Keratinocyte (primary cell): ENCODE data around the gene CEP152. TPM values are rescaled to one million over a fixed set of nuclear protein-coding genes. Genes with fewer than 3 reads are reported as not detected.

ENCODE experiments used
- DNase-seq: peaks from one replicate; pipeline ENCODE4 v3.0.0-alpha.2; 2011; ENCODE audit warnings: low read depth, missing footprints, low spot score
- FAIRE-seq: peaks from 2 replicates; lab custom pipeline; 2011; peaks lifted over from hg19 to GRCh38; lab: Jason Lieb, UNC
- H2AFZ ChIP-seq: 2 replicates; pipeline ENCODE4 v1.6.0; 2012; ENCODE audit warnings: low read length, control low read depth, inconsistent platforms; ENCODE audit not compliant: control insufficient read depth
- H3K27ac ChIP-seq: 2 replicates; pipeline ENCODE4 v1.5.1; 2011; ENCODE audit warnings: low read length; ENCODE audit not compliant: control insufficient read depth, insufficient read depth
- H3K27me3 ChIP-seq: 3 replicates; pipeline ENCODE4 v1.6.0; 2011; ENCODE audit warnings: low read length; ENCODE audit not compliant: control insufficient read depth, insufficient read depth; ENCODE audit errors: extremely low read depth
- H3K36me3 ChIP-seq, 2 experiments: 2 replicates in 1 of 2; 3 replicates in 1 of 2; pipeline ENCODE4 v1.5.1; 2011; ENCODE audit warnings: low read length in 2 of 2, mild to moderate bottlenecking in 1 of 2; ENCODE audit not compliant: control insufficient read depth in 2 of 2, insufficient read depth in 2 of 2; ENCODE audit errors: extremely low read depth in 1 of 2
- H3K4me1 ChIP-seq: 3 replicates; pipeline ENCODE4 v1.5.1; 2011; ENCODE audit warnings: low read length; ENCODE audit not compliant: control insufficient read depth, insufficient read depth; ENCODE audit errors: extremely low read depth
- H3K4me2 ChIP-seq: 3 replicates; pipeline ENCODE4 v1.6.0; 2011; ENCODE audit warnings: low read depth, low read length; ENCODE audit not compliant: control insufficient read depth, insufficient read depth; ENCODE audit errors: extremely low read depth
- H3K4me3 ChIP-seq, 3 experiments: fragments of 200-600 bp in 1 of 3; sonication (generic) in 1 of 3; 2 replicates in 2 of 3; 3 replicates in 1 of 3; pipeline ENCODE4 v1.5.1; 2011 to 2016; ENCODE audit warnings: low read length in 3 of 3, mild to moderate bottlenecking in 3 of 3, control low read depth in 2 of 3, inconsistent platforms in 1 of 3, low read depth in 1 of 3, mixed read lengths in 1 of 3, mixed run types in 1 of 3, moderate library complexity in 1 of 3; ENCODE audit not compliant: control insufficient read depth in 2 of 3, insufficient read depth in 2 of 3; ENCODE audit errors: extremely low read depth in 1 of 3
- H3K79me2 ChIP-seq: 2 replicates; pipeline ENCODE4 v1.6.0; 2012; ENCODE audit warnings: low read length; ENCODE audit not compliant: control insufficient read depth, insufficient read depth
- H3K9ac ChIP-seq: 3 replicates; pipeline ENCODE4 v1.6.0; 2011; ENCODE audit warnings: low read length; ENCODE audit not compliant: control insufficient read depth, insufficient read depth; ENCODE audit errors: extremely low read depth
- H3K9me1 ChIP-seq: 3 replicates; pipeline ENCODE4 v1.6.0; 2011; ENCODE audit warnings: low read length; ENCODE audit not compliant: control insufficient read depth, insufficient read depth; ENCODE audit errors: extremely low read depth
- H3K9me3 ChIP-seq: 2 replicates; pipeline ENCODE4 v1.5.1; 2012; ENCODE audit warnings: low read depth, low read length; ENCODE audit not compliant: control insufficient read depth
- H4K20me1 ChIP-seq: 3 replicates; pipeline ENCODE4 v1.6.0; 2011; ENCODE audit warnings: low read length; ENCODE audit not compliant: control insufficient read depth, insufficient read depth; ENCODE audit errors: extremely low read depth
- EZH2 ChIP-seq: IDR thresholded peaks from one replicate; pipeline ENCODE4 v1.6.1; 2012; ENCODE audit warnings: inconsistent platforms, mild to moderate bottlenecking, low read length, moderate library complexity
- dilution Hi-C: fragments of 300-500 bp; cut with MboI; formaldehyde crosslinking; loops from one replicate; pipeline ENCODE4 v1.7.0; 2020; ENCODE audit warnings: low sequenced_read_pairs; ENCODE audit not compliant: extremely low pct_ligation_motif_present
- polyA plus RNA-seq, 5 experiments: library from polyadenylated mRNA; depleted of rRNA in 3 of 5; stranded (reverse) in 3 of 5; stranded (forward) in 1 of 5; unstranded in 1 of 5; fragments of >200 nt; gene quantifications; 1 replicate in 1 of 5; 2 replicates in 3 of 5; 3 replicates in 1 of 5; pipeline versions ENCODE4 v1.2.1 to v1.2.3, GENCODE V29; 2011 to 2012; ENCODE audit warnings: missing spikeins in 2 of 5, low read depth in 1 of 5, low replicate concordance in 1 of 5
- TF ChIP-seq, protein P1 (sequence below), 3 experiments: IDR thresholded peaks in 1 of 3; conservative IDR thresholded peaks in 1 of 3; optimal IDR thresholded peaks in 1 of 3; 2 replicates in 2 of 3; 3 replicates in 1 of 3; pipeline versions ENCODE3 to v1.5.1; 2011; ENCODE audit warnings: low read length in 3 of 3, mild to moderate bottlenecking in 3 of 3, moderate library complexity in 2 of 3, control low read depth in 1 of 3, inconsistent platforms in 1 of 3; ENCODE audit not compliant: insufficient read depth in 2 of 3; ENCODE audit errors: extremely low read depth in 1 of 3

Gene CEP152
- polyA plus RNA-seq, 1 donor (not counting 4 experiments of a cell fraction or from before 2014, with no cell fraction given), result 4.0 TPM

DNA sequence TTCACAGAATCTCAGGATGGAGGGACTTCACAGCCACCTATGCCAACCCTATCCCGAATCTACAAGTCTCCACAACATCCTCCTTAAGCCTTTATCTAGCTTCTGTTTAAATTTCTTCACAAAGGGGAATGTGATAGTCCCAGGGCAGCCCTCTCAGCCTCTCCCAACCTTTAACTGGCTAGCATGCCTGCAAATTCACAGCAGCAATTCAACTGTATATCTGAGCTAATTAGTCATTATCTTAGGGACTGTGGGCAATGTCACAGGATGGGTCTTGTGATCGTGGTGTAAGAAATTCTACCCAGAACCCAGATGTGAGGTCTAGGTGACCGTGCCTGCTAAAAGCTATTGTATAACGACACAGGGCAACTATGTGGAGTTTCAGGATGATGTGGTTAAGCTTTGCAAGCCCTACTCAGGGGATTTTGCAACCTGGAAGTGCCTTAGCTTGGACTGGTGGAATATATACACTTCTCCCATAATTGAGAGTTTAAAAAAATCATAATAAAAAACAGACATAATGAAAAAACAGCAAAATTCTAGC is 99.8 kb downstream of the CEP152 start:
- no peaks in the 10 kb centered on the region for H3K9me3 ChIP-seq
- H3K79me2 ChIP-seq, result no peaks in the 10 kb centered on the region
- H3K27me3 ChIP-seq, result no peaks in the 10 kb centered on the region
- no peaks in the 10 kb centered on the region for H3K4me1 ChIP-seq
- H4K20me1 ChIP-seq, result no peaks in the 10 kb centered on the region
- no peak for TF ChIP-seq EZH2
- TF ChIP-seq, protein P1, sequence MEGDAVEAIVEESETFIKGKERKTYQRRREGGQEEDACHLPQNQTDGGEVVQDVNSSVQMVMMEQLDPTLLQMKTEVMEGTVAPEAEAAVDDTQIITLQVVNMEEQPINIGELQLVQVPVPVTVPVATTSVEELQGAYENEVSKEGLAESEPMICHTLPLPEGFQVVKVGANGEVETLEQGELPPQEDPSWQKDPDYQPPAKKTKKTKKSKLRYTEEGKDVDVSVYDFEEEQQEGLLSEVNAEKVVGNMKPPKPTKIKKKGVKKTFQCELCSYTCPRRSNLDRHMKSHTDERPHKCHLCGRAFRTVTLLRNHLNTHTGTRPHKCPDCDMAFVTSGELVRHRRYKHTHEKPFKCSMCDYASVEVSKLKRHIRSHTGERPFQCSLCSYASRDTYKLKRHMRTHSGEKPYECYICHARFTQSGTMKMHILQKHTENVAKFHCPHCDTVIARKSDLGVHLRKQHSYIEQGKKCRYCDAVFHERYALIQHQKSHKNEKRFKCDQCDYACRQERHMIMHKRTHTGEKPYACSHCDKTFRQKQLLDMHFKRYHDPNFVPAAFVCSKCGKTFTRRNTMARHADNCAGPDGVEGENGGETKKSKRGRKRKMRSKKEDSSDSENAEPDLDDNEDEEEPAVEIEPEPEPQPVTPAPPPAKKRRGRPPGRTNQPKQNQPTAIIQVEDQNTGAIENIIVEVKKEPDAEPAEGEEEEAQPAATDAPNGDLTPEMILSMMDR (optimal IDR thresholded peaks at IDR 0.05 in 1 of 3, IDR thresholded peaks at IDR 0.05 in 1 of 3, conservative IDR thresholded peaks at IDR 0.05 in 1 of 3; ENCODE audit: extremely low read depth in 1 of 3, insufficient read depth in 2 of 3, low read length in 3 of 3), result no peak
- DNase-seq, result no peak
- no peak overlapping the region for H3K9ac ChIP-seq
- dilution Hi-C loops, result no loop called here
- no peak for FAIRE-seq
- H3K27ac ChIP-seq, result no peak overlapping the region
- no peak overlapping the region for H2AFZ ChIP-seq
- H3K4me3 ChIP-seq, result no peak overlapping the region
- no peaks in the 10 kb centered on the region for H3K36me3 ChIP-seq
- H3K9me1 ChIP-seq, result no peaks in the 10 kb centered on the region
- no peak overlapping the region for H3K4me2 ChIP-seq

DNA sequence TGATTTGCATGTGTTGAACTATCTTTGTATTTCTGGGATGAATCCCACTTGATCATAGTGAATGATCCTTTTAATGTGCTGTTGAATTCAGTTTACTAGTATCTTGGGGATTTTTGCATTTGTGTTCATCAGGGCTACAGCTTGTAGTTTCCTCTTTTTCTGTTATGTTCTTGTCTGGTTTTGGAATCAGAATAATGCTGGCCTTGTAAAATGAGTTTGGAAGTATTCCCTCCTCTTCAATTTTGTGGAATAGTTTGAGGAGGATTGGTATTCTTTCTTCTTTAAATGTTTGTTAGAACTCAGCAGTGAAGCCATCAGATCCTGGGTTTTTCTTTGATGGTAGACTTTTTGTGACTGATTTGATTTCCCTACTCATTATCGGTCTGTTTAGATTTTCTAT is 102.2 kb downstream of the CEP152 start:
- Histone ChIP-seq H3K79me2 (no peaks in the 10 kb centered on the region), H3K9me3 (no peaks in the 10 kb centered on the region), H3K9ac (no peak overlapping the region), H3K27ac (no peak overlapping the region), H3K27me3 (no peaks in the 10 kb centered on the region), H3K4me2 (no peak overlapping the region), H3K4me1 (no peaks in the 10 kb centered on the region), H2AFZ (no peak overlapping the region), H3K4me3 (no peak overlapping the region), H3K36me3 (no peaks in the 10 kb centered on the region), H4K20me1 (no peaks in the 10 kb centered on the region), H3K9me1 (no peaks in the 10 kb centered on the region)
- FAIRE-seq (no peak), DNase-seq (no peak)
- TF ChIP-seq, protein P1 (optimal IDR thresholded peaks at IDR 0.05 in 1 of 3, IDR thresholded peaks at IDR 0.05 in 1 of 3, conservative IDR thresholded peaks at IDR 0.05 in 1 of 3; ENCODE audit: extremely low read depth in 1 of 3, insufficient read depth in 2 of 3, low read length in 3 of 3), result no peak
- no peak for TF ChIP-seq EZH2
- dilution Hi-C loops, result no loop called here
